ENCODE measurements around the gene UQCC2. TPM values are rescaled to one million over a fixed set of nuclear protein-coding genes. Genes with fewer than 3 reads are reported as not detected.

UQCC2 gene
- total RNA-seq, 5 donors from 2014 or later (not counting 1 experiment from before 2014, with no cell fraction given) = 17.2 to 36.2 (median 32.7) TPM

DNA sequence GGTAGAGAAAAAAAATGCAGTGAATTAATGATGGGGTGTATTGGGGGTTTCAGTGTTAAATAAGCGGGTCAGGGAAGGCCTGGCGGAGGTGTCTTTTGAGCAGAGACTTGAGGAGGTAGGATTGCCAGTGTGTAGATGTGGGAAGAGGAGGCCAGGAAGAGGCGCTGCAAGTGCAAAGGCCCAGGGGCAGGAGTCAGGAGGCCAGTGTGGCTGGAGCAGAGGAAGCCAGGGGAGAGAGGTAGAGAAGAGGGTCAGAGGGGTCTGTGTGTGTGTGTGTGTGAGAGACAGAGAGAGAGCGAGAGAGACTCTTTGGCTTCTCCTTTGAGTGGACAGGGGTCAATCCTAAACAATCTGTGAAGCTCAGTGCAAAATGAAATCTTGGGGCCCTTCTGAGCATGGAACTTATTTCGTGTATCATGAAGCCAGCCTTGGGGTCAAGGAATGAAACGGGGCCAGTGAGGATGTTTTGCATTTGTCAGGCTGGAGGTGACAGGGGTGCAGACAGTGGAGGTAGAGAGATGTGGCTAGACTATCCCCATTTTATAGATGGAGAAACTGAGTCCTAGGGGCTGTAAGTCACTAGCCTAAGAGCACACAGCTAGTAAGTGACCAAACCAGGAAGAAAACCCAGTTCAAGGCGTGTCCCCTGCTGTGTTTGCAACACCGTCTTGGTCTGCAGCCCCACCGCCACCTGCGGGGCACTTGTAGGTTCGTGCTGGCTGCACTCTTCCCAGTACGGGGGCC lies 44.9 kb upstream of the UQCC2 start:
- H3K27me3 ChIP-seq (replicated peaks in 1 of 2; ENCODE audit: control insufficient read depth in 2 of 2, extremely low read depth in 1 of 2, insufficient read depth in 2 of 2, low read length in 1 of 2) = peaks cover 0 to 17% of the 10 kb centered on the region in 2 experiments
- CTCF ChIA-PET = no interaction called here
- peaks cover 0 to 6% (median 3%) of the 10 kb centered on the region in 3 donors for H3K4me1 Mint-ChIP-seq
- H3K36me3 Mint-ChIP-seq = no peaks in the 10 kb centered on the region
- no peak overlapping the region for H3K27ac ChIP-seq (ENCODE audit: low read length)
- H3K27ac Mint-ChIP-seq = no peak overlapping the region
- H3K27me3 Mint-ChIP-seq = no peaks in the 10 kb centered on the region
- no peaks in the 10 kb centered on the region for H3K36me3 ChIP-seq (ENCODE audit: control insufficient read depth in 2 of 2, extremely low read depth in 1 of 2, insufficient read depth in 1 of 2, low read length in 1 of 2)
- H3K9me3 ChIP-seq = no peaks in the 10 kb centered on the region
- no peak for ATAC-seq (replicated peaks in 1 of 4)
- no peak for DNase-seq
- POLR2A ChIA-PET = no interaction called here
- no peaks in the 10 kb centered on the region for H3K9me3 Mint-ChIP-seq
- 68% methylated on average over 11 of the region's 12 CpGs for WGBS (ENCODE audit: insufficient coverage)
- H3K4me3 Mint-ChIP-seq = no peak overlapping the region
- H3K4me1 ChIP-seq (ENCODE audit: control insufficient read depth in 1 of 2, extremely low read depth in 1 of 2, insufficient read depth in 2 of 2, low read length in 2 of 2) = peaks cover 0 to 4% of the 10 kb centered on the region in 2 experiments
- no peak overlapping the region for H3K4me3 ChIP-seq (ENCODE audit: control insufficient read depth in 1 of 2, extremely low read depth in 1 of 2, low read length in 1 of 2)

DNA sequence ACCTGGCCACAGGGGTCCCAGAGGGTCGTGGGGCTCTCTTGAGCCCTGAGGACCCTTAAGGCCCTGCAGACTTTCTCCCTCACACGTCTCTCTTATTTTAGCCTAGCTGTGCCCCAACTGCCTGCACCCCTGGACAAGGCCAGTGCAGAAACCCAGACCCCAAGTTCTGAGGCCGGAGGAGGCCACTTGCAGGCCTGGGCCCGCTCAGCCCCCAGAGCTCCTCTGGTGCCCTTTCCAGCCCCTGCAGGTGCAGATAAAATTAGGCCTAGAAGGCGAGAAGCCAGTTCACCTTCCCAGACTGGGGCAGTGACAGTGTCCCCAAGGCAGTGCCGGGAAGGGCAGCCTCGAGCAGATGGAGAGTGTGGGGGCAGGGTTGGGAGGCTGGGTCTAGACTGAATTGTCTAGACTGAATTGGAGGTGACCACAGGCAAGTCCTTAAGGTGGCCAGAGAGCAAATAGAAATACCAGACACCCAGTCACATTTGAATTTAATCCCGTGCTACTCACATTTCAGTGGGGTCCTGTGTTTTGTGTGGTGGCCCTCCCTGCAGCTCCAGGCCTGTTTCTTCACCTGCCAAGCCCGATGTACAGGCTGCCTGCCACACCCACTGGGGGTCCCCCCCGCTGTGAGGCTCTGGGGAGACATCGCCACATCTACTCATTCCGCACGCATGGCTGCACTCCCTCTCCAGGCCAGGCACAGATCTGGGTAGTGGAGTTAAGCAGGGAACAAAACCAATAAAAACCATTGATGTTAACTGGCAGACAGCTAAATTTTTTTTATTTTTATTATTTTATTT lies 43.8 kb upstream of the UQCC2 start:
- DNase-seq (no peak), ATAC-seq (replicated peaks in 1 of 4) (no peak)
- 83% methylated on average over 7 of the region's 13 CpGs for WGBS (ENCODE audit: insufficient coverage)
- H3K27ac ChIP-seq (ENCODE audit: low read length) = no peak overlapping the region
- H3K36me3 ChIP-seq (ENCODE audit: control insufficient read depth in 2 of 2, extremely low read depth in 1 of 2, insufficient read depth in 1 of 2, low read length in 1 of 2) = no peaks in the 10 kb centered on the region
- H3K9me3 Mint-ChIP-seq = no peaks in the 10 kb centered on the region
- CTCF ChIA-PET = no interaction called here
- H3K4me3 ChIP-seq (ENCODE audit: control insufficient read depth in 1 of 2, extremely low read depth in 1 of 2, low read length in 1 of 2) = no peak overlapping the region
- H3K4me3 Mint-ChIP-seq = no peak overlapping the region
- H3K4me1 ChIP-seq (ENCODE audit: control insufficient read depth in 1 of 2, extremely low read depth in 1 of 2, insufficient read depth in 2 of 2, low read length in 2 of 2) = no peaks in the 10 kb centered on the region
- POLR2A ChIA-PET = no interaction called here
- no peaks in the 10 kb centered on the region for H3K9me3 ChIP-seq
- peaks cover 0 to 4% (median 0%) of the 10 kb centered on the region in 3 donors for H3K4me1 Mint-ChIP-seq
- no peaks in the 10 kb centered on the region for H3K27me3 Mint-ChIP-seq
- peaks cover 0 to 19% of the 10 kb centered on the region in 2 experiments for H3K27me3 ChIP-seq (replicated peaks in 1 of 2; ENCODE audit: control insufficient read depth in 2 of 2, extremely low read depth in 1 of 2, insufficient read depth in 2 of 2, low read length in 1 of 2)
- no peak overlapping the region for H3K27ac Mint-ChIP-seq
- no peaks in the 10 kb centered on the region for H3K36me3 Mint-ChIP-seq

DNA sequence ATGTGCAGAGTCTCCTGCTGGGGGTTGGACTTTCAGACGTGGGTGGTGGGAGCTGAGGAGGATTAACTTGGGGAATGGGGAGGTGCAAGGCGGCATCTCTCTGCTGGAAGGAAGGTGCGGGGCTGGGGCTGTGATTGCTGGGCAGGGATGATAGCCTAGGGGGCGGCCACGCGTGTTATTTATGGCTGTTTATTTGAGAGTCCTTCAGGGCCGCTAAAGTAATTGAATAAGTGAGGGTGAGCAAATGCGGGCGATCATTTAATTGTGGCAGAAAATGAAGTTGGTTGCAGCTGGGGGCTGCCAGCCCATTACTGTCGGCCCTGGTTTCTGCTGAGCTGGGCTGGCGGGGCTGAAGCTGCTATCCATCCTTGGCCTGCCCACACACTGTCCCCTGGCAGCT lies 42.7 kb upstream of the UQCC2 start:
- no peaks in the 10 kb centered on the region for H3K27me3 Mint-ChIP-seq
- H3K4me3 ChIP-seq (ENCODE audit: control insufficient read depth in 1 of 2, extremely low read depth in 1 of 2, low read length in 1 of 2) = no peak overlapping the region
- 85% methylated on average over 11 of the region's 11 CpGs for WGBS (ENCODE audit: insufficient coverage)
- DNase-seq (no peak), ATAC-seq (replicated peaks in 1 of 4) (no peak)
- CTCF ChIA-PET = interaction anchor here in 1 of 2 donors (0.5 to 0.6 kb wide), 2 partner anchors 11 to 20 kb away, joined by 4 to 9 read pairs; no protein-coding TSS in a partner anchor
- no peak overlapping the region for H3K27ac Mint-ChIP-seq
- H3K27me3 ChIP-seq (replicated peaks in 1 of 2; ENCODE audit: control insufficient read depth in 2 of 2, extremely low read depth in 1 of 2, insufficient read depth in 2 of 2, low read length in 1 of 2) = peaks cover 0 to 17% of the 10 kb centered on the region in 2 experiments
- no peaks in the 10 kb centered on the region for H3K4me1 ChIP-seq (ENCODE audit: control insufficient read depth in 1 of 2, extremely low read depth in 1 of 2, insufficient read depth in 2 of 2, low read length in 2 of 2)
- H3K4me3 Mint-ChIP-seq = no peak overlapping the region
- no peaks in the 10 kb centered on the region for H3K36me3 ChIP-seq (ENCODE audit: control insufficient read depth in 2 of 2, extremely low read depth in 1 of 2, insufficient read depth in 1 of 2, low read length in 1 of 2)
- no peak overlapping the region for H3K27ac ChIP-seq (ENCODE audit: low read length)
- no peaks in the 10 kb centered on the region for H3K36me3 Mint-ChIP-seq
- no peaks in the 10 kb centered on the region for H3K9me3 Mint-ChIP-seq
- H3K9me3 ChIP-seq = no peaks in the 10 kb centered on the region
- POLR2A ChIA-PET = no interaction called here
- peaks cover 0 to 9% (median 0%) of the 10 kb centered on the region in 3 donors for H3K4me1 Mint-ChIP-seq

DNA sequence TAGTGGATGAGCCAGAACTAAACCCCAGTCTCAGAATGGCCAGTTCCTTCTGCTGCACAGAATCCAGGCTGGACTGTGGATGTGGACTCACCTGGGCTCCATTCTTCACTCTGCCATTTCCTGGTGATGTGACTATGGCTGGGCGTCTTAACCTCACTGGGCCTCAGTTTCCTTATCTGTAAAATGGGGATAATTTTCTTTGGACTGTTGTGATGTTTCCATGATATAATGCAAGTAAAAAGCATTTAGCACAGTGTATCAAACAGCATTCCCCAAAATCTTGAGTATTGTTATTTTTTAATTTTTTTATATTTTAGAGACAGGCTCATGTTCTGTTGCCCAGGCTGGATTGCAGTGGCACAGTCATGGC lies 41.1 kb upstream of the UQCC2 start:
- whole genome bisulfite sequencing (ENCODE audit: insufficient coverage) = no CpG with 5 or more reads among the region's 1 CpG
- no peak for ATAC-seq (replicated peaks in 1 of 4)
- peaks cover 0 to 14% of the 10 kb centered on the region in 2 experiments for H3K27me3 ChIP-seq (replicated peaks in 1 of 2; ENCODE audit: control insufficient read depth in 2 of 2, extremely low read depth in 1 of 2, insufficient read depth in 2 of 2, low read length in 1 of 2)
- Mint-ChIP-seq H3K4me3 (no peak overlapping the region), H3K27ac (no peak overlapping the region), H3K4me1 (peaks cover 0 to 9% (median 0%) of the 10 kb centered on the region in 3 donors), H3K36me3 (no peaks in the 10 kb centered on the region), H3K9me3 (no peaks in the 10 kb centered on the region), H3K27me3 (peaks cover 2% of the 10 kb centered on the region in 2 donors)
- no peaks in the 10 kb centered on the region for H3K4me1 ChIP-seq (ENCODE audit: control insufficient read depth in 1 of 2, extremely low read depth in 1 of 2, insufficient read depth in 2 of 2, low read length in 2 of 2)
- ChIA-PET CTCF (no interaction called here), POLR2A (no interaction called here)
- DNase-seq = no peak
- no peak overlapping the region for H3K4me3 ChIP-seq (ENCODE audit: control insufficient read depth in 1 of 2, extremely low read depth in 1 of 2, low read length in 1 of 2)
- no peak overlapping the region for H3K27ac ChIP-seq (ENCODE audit: low read length)
- H3K36me3 ChIP-seq (ENCODE audit: control insufficient read depth in 2 of 2, extremely low read depth in 1 of 2, insufficient read depth in 1 of 2, low read length in 1 of 2) = no peaks in the 10 kb centered on the region
- H3K9me3 ChIP-seq = no peaks in the 10 kb centered on the region

DNA sequence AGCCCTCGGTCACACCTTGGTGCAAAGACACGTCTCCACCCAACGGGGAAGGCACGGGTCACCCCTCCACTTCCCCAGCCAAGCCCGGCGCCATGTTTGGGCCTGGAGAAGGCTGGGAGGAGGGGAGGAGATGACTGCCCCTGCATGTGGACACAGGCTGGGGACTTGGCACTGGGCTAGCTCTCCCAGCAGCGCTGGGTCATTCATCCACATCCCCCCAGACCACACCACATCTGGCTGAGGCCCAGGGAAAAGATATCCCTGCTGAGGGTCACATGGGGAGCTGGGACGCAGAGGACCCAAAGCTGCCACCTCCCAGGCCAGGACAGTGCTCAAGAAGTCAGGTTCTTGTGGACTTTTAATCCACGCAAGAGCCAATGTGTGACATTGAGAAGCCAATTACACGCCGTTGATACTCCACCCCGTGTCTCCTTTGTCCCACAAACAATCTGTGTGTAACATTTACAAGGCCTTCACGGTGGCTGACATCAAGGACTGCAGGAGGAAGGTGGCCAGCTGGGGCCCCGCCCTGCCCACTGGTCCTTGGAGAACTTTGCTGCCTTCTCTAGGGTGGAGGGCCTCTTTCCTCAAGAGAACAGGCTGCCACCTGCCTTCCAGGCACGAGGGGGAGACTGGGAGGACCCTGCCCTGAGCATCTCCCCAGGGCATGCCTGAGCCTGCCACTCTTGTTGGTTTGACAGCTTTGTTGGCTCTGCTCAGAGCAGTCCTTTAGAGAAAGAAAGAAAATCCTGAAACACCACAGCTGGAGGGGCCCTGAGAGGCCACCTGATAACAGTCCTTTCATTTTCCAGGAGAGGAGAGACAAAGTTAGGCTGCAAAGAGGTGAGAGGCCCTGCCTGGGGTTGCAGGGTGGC lies 40.5 kb upstream of the UQCC2 start:
- Mint-ChIP-seq H3K27me3 (peaks cover 6 to 8% of the 10 kb centered on the region in 2 donors), H3K9me3 (no peaks in the 10 kb centered on the region), H3K36me3 (no peaks in the 10 kb centered on the region), H3K4me3 (no peak overlapping the region), H3K27ac (no peak overlapping the region), H3K4me1 (peaks cover 0 to 9% (median 0%) of the 10 kb centered on the region in 3 donors)
- DNase-seq = no peak
- WGBS (ENCODE audit: insufficient coverage) = 84% methylated on average over 7 of the region's 15 CpGs
- no peaks in the 10 kb centered on the region for H3K9me3 ChIP-seq
- H3K27ac ChIP-seq (ENCODE audit: low read length) = no peak overlapping the region
- POLR2A ChIA-PET = no interaction called here
- no peak overlapping the region for H3K4me3 ChIP-seq (ENCODE audit: control insufficient read depth in 1 of 2, extremely low read depth in 1 of 2, low read length in 1 of 2)
- H3K36me3 ChIP-seq (ENCODE audit: control insufficient read depth in 2 of 2, extremely low read depth in 1 of 2, insufficient read depth in 1 of 2, low read length in 1 of 2) = no peaks in the 10 kb centered on the region
- no peak for ATAC-seq (replicated peaks in 1 of 4)
- CTCF ChIA-PET = no interaction called here
- H3K4me1 ChIP-seq (ENCODE audit: control insufficient read depth in 1 of 2, extremely low read depth in 1 of 2, insufficient read depth in 2 of 2, low read length in 2 of 2) = no peaks in the 10 kb centered on the region
- peaks cover 0 to 15% of the 10 kb centered on the region in 2 experiments for H3K27me3 ChIP-seq (replicated peaks in 1 of 2; ENCODE audit: control insufficient read depth in 2 of 2, extremely low read depth in 1 of 2, insufficient read depth in 2 of 2, low read length in 1 of 2)
